ENCODE data around the gene PLXNB2. TPM values are rescaled to one million over a fixed set of nuclear protein-coding genes. Genes with fewer than 3 reads are reported as not detected.

PLXNB2 gene
- polyA plus RNA-seq, 1 experiment, result 68.0 TPM

GRCh38 chr22:50261615-50262459 lies 45.6 kb downstream of the PLXNB2 start, which contains the start of gene MAPK12:
TSS of gene MAPK12 (minus strand) at chr22:50261683. CDS start at chr22:50261509, 174 bp downstream.
- Histone ChIP-seq H3K27ac (ENCODE audit: low read depth, low read length) (peak within 1 kb of the TSS; percentile 57), H3K9me3 (ENCODE audit: control insufficient read depth, insufficient read depth, low read length) (peaks cover 4% of the 10 kb centered on the region; the same call in 1 of the 2 replicates), H3K4me3 (ENCODE audit: low read depth, low read length) (peak within 1 kb of the TSS; percentile 75), H3K27me3 (ENCODE audit: control insufficient read depth, insufficient read depth, low read length) (no peaks in the 10 kb centered on the region)
- CTCF ChIA-PET, result interaction anchor here (1.0 to 1.3 kb wide), 3 partner anchors 11 to 80 kb away, joined by 3 to 4 read pairs (median 3); partner anchors contain the start of gene HDAC10
- no peak for TF ChIP-seq CTCF (IDR thresholded peaks at IDR 0.05; ENCODE audit: low read depth, low read length)
- no peak for DNase-seq (ENCODE audit: low read depth, low spot score)
- POLR2A ChIA-PET, result interaction anchor here (0.6 to 1.9 kb wide), 3 partner anchors 11 to 34 kb away, joined by 3 to 8 read pairs (median 7); partner anchors contain the start of gene HDAC10

DNA sequence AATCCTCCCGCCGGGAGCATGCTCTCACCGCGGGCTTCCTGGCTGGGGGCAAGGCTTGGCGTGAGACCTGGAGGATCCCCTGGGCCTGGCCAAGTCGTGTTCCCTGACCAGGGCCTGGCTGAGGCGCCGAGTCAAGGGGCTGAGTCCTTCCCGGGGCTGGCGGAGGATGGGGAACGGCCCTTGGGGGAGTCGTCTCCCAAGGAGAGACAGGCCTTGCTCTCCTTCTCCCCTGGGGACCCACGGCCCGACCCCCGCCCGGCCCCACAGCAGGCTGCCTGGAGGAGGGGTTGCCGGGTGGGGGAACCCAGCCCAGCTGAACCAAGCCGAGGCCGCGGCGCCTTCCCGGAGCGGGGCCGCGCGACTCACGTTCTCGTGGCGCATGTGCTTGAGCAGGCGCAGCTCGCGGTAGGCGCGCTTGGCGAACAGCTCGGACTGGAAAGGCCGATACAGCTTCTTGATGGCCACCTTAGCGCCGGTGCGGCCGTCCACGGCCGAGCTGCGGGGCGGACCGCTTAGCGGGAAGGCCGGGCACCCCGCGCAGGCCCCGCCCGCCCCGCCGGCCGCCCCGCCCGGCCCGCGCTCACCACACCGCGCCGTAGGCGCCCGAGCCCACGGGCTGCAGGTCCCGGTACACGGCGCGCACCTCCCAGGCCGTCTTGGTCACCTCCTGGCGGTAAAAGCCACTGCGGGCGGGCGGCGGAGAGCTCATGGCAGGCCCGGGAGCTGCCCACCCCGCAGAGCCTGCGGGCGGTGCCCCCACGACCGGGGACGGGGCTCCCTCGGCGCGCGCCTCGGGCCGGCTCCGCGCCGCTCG lies 46.4 kb downstream of the PLXNB2 start:
- H3K27ac ChIP-seq (ENCODE audit: low read depth, low read length), result peak overlapping the region; percentile 57
- H3K27me3 ChIP-seq (ENCODE audit: control insufficient read depth, insufficient read depth, low read length), result no peaks in the 10 kb centered on the region
- no peak for TF ChIP-seq CTCF (IDR thresholded peaks at IDR 0.05; ENCODE audit: low read depth, low read length)
- H3K4me3 ChIP-seq (ENCODE audit: low read depth, low read length), result peak overlapping the region; percentile 75
- H3K9me3 ChIP-seq (ENCODE audit: control insufficient read depth, insufficient read depth, low read length), result no peaks in the 10 kb centered on the region; the same call in 1 of the 2 replicates
- CTCF ChIA-PET, result interaction anchor here (1.0 to 1.3 kb wide), 2 partner anchors 10 to 67 kb away, joined by 3 to 4 read pairs; partner anchors contain the start of gene HDAC10
- POLR2A ChIA-PET, result interaction anchor here (0.6 to 1.9 kb wide), 2 partner anchors 10 to 35 kb away, joined by 3 to 8 read pairs; partner anchors contain the start of gene HDAC10
- no peak for DNase-seq (ENCODE audit: low read depth, low spot score)

DNA sequence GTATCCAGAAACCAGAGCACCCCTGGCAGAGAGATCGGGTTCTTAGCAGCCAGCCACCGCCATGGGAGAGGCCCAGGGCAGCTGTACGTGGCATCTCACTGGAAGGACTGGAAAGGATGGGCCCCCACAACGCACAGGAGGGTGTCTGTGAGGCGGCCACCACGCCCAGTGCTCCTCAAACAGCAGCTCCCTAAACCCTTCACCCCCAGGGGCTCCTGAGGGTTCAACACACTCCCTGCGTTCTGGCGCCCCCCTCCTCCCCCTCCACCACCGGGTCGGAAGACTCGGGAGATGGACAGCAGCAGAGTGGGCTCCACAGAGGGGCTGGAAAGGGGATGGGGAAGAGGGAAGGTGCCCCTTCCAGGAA lies 47.0 kb downstream of the PLXNB2 start:
- Histone ChIP-seq H3K27me3 (ENCODE audit: control insufficient read depth, insufficient read depth, low read length) (no peaks in the 10 kb centered on the region), H3K9me3 (ENCODE audit: control insufficient read depth, insufficient read depth, low read length) (no peaks in the 10 kb centered on the region; the same call in 1 of the 2 replicates), H3K4me3 (ENCODE audit: low read depth, low read length) (peak overlapping the region; percentile 75), H3K27ac (ENCODE audit: low read depth, low read length) (peak overlapping the region; percentile 57)
- ChIA-PET POLR2A (interaction anchor here (1.9 kb wide), 1 partner anchor 10 kb away, joined by 8 read pairs; the partner anchor contains the start of gene HDAC10), CTCF (interaction anchor here (1.3 kb wide), 1 partner anchor 9 kb away, joined by 4 read pairs; the partner anchor contains the start of gene HDAC10)
- no peak for TF ChIP-seq CTCF (IDR thresholded peaks at IDR 0.05; ENCODE audit: low read depth, low read length)
- DNase-seq (ENCODE audit: low read depth, low spot score), result no peak

- no peak overlapping the region for H3K27ac ChIP-seq (ENCODE audit: low read depth, low read length)
- no peak for DNase-seq (ENCODE audit: low read depth, low spot score)
- CTCF ChIA-PET, result interaction anchor here (1.1 kb wide), 1 partner anchor 82 kb away, joined by 4 read pairs; no protein-coding TSS in a partner anchor
- H3K9me3 ChIP-seq (ENCODE audit: control insufficient read depth, insufficient read depth, low read length), result no peaks in the 10 kb centered on the region; the same call in 1 of the 2 replicates
- POLR2A ChIA-PET, result interaction anchor here (0.5 kb wide), 1 partner anchor 18 kb away, joined by 3 read pairs; no protein-coding TSS in a partner anchor
- no peaks in the 10 kb centered on the region for H3K27me3 ChIP-seq (ENCODE audit: control insufficient read depth, insufficient read depth, low read length)
- TF ChIP-seq CTCF (IDR thresholded peaks at IDR 0.05; ENCODE audit: low read depth, low read length), result no peak
- H3K4me3 ChIP-seq (ENCODE audit: low read depth, low read length), result no peak overlapping the region
Measured at GRCh38 chr22:50259302-50259701, 48.1 kb downstream of the PLXNB2 start.

Measured in AG04450 (cell line).